GM06990 (cell line): ENCODE results near the gene TUBA8.
A peak's percentile ranks its signal among the peaks of the same experiment; 100 is the strongest.

ENCODE experiments used
- DNase-seq: peaks from one replicate; pipeline ENCODE4 v3.0.0-alpha.2; 2011; ENCODE audit not compliant: insufficient read length; ENCODE audit errors: extremely low read depth
- H3K27me3 ChIP-seq: replicated peaks from 2 replicates; pipeline ENCODE4 v1.6.0; 2011; ENCODE audit warnings: low read length; ENCODE audit not compliant: control insufficient read depth, insufficient read depth
- H3K36me3 ChIP-seq: 2 replicates; pipeline ENCODE4 v1.5.1; 2011; ENCODE audit warnings: low read length; ENCODE audit not compliant: control insufficient read depth, insufficient read depth
- H3K4me3 ChIP-seq: replicated peaks from 2 replicates; pipeline ENCODE4 v1.5.1; 2011; ENCODE audit warnings: low read depth, mild to moderate bottlenecking, control low read depth, low read length
- TF ChIP-seq, protein P1 (sequence below): IDR thresholded peaks from 2 replicates; pipeline ENCODE4 v1.5.1; 2011; ENCODE audit warnings: low read length, control low read depth, mild to moderate bottlenecking, inconsistent platforms; ENCODE audit not compliant: insufficient read depth, poor library complexity, severe bottlenecking

The TUBA8 gene

DNA sequence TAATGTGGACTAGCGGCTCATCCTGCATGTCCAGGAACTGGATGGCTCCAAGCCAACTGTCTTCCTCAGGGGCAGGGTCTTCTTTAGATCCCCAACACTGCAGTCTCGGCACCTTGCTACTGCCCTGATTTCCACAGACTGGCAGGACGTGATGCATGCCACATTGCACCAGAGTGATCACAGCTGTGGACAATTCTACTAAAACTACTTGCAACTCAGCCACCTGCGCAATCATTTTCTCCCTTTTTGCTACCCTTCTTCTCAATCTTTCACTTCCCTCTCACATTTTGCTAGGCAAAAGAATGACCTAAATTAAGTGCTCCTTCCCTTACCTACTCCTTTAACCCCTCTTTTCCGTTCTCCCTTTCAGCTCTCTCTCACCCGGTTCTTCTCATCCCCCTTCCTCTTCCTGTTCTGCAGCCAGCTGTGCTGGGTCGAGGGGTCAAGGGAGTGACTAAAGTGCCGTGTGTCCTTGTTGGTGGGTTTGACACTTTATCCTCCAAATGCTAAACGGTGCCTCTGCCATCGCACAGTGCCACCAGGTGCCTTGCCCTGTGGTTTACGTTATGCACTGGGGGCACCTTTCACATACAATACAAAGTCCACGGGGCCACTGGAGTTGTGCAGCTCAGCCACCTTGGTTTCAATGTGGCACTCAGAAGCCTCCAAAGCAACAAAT lies 44.3 kb upstream of the TUBA8 start:
- H3K4me3 ChIP-seq: no peak overlapping the region
- H3K27me3 ChIP-seq: no peaks in the 10 kb centered on the region; the same call in 1 of the 2 replicates
- DNase-seq: peak; percentile 50
- H3K36me3 ChIP-seq: no peaks in the 10 kb centered on the region
- TF ChIP-seq, protein P1, sequence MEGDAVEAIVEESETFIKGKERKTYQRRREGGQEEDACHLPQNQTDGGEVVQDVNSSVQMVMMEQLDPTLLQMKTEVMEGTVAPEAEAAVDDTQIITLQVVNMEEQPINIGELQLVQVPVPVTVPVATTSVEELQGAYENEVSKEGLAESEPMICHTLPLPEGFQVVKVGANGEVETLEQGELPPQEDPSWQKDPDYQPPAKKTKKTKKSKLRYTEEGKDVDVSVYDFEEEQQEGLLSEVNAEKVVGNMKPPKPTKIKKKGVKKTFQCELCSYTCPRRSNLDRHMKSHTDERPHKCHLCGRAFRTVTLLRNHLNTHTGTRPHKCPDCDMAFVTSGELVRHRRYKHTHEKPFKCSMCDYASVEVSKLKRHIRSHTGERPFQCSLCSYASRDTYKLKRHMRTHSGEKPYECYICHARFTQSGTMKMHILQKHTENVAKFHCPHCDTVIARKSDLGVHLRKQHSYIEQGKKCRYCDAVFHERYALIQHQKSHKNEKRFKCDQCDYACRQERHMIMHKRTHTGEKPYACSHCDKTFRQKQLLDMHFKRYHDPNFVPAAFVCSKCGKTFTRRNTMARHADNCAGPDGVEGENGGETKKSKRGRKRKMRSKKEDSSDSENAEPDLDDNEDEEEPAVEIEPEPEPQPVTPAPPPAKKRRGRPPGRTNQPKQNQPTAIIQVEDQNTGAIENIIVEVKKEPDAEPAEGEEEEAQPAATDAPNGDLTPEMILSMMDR: no peak

DNA sequence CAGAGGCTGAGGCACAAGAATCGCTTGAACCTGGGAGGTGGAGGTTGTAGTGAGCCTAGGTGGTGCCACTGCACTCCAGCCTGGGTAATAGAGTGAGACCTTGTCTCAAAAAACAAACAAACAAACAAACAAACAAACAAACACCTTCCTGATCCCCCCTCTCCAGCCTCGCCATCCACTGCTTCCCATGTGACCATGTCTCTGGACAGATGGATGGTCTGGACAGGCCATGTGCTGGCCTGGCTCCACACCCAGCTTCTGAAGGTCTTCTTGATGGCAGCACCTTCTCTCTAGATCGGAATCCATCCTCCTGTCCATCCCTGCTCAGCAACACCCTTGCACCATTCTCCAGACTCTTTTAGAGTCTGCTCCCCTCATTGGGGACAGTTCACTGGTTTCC lies 43.5 kb upstream of the TUBA8 start:
- TF ChIP-seq, protein P1: no peak
- H3K27me3 ChIP-seq: no peaks in the 10 kb centered on the region; the same call in 1 of the 2 replicates
- DNase-seq: no peak
- H3K36me3 ChIP-seq: no peaks in the 10 kb centered on the region
- H3K4me3 ChIP-seq: no peak overlapping the region

DNA sequence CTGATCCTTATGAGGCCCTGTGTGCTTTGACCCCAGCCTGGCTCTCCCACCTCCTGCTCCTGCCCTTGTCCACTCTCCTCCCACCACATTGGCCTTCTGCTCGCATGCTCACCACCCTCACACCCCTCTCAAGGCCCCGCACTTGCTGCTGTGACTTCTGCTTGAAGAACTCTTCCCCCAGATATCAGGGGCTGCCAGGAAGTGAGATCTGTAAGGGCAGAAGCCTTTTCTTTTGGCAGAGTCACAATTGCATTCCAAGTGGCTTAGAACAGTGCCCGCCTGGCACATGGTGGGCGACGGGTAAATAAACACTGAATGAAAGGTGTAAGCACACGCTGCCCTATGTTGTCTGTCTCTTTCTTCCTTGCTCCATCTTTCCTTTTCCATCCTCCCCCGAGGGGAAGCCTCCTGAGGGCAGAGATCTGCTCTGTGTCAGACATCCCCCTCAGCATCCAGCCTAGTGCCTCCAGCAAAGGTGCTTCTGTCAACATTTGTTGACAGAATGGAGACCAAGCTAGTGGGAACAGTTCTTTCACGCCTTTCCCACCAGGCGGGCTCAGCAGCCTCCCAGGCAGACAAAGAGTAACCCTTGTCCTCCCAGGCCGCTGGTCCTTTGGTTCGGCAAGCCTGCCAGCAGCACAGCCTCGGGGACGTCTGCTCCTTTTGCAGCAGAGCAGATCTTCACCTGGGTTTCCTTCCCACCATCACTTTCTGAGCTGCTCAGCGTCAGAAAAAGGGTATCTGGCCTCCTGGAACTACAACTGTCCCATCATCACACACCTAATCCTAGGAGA lies 42.9 kb upstream of the TUBA8 start:
- DNase-seq: no peak
- H3K27me3 ChIP-seq: no peaks in the 10 kb centered on the region; the same call in 1 of the 2 replicates
- H3K4me3 ChIP-seq: no peak overlapping the region
- H3K36me3 ChIP-seq: no peaks in the 10 kb centered on the region
- TF ChIP-seq, protein P1: no peak

GRCh38 chr22:18068381-18068988 lies 42.1 kb upstream of the TUBA8 start:
- Histone ChIP-seq H3K36me3 (no peaks in the 10 kb centered on the region), H3K4me3 (no peak overlapping the region), H3K27me3 (no peaks in the 10 kb centered on the region; the same call in 1 of the 2 replicates)
- no peak for DNase-seq
- TF ChIP-seq, protein P1: no peak

DNA sequence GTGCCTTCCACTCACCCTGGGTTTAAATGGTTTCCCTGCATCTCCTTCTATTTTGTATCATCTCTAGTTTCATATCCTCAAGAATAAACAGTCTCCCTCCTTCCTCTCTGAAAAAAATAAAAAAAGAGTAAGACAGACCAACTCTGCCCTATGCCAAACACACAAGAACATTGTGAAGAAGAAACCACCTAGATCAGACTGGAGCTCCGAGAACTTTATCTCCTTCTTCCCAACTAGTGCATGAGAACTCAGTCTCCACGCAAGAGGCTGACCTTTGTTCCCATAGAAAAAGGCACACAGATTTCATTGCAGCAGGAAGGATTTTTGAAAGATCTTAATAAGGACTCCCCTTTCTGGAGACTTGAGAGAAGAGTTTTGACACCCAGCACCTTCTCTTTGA lies 41.6 kb upstream of the TUBA8 start:
- Histone ChIP-seq H3K27me3 (no peaks in the 10 kb centered on the region; the same call in 1 of the 2 replicates), H3K36me3 (no peaks in the 10 kb centered on the region), H3K4me3 (no peak overlapping the region)
- no peak for DNase-seq
- TF ChIP-seq, protein P1: no peak
